ENCODE results near the gene ICAM2.
A peak's percentile ranks its signal among the peaks of the same experiment; 100 is the strongest.
"Not testable (repeated sequence)": the region's sequence is repeated elsewhere in the genome, so short reads cannot be mapped to it uniquely, and the experiment has no call there.

ICAM2 gene

DNA sequence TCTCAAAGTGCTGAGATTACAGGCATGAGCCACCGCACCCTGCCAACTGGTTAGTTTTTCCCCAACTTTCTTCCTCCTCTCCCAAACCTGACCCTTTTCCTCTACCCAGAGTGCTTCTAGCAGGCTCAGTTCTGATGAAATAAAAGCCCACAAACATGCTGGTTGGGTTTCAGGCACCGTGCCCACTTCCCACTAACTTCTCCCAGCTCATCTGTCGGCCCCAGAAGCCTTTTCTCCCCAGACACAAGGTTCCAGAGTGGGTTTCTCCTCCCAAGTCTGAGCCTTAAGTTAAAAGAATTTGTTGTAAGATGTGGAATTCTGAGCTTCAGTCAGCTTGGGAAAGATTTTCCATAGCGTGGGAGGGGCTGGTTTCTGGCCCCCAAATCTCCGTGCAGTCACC is 36.2 kb downstream of the ICAM2 start:
- H3K9ac ChIP-seq: peak overlapping the region in 1 of 11 experiments; percentile 27; a peak in 2 of 22 replicates
- H3K4me1 ChIP-seq: peaks cover 54 to 77% (median 73%) of the 10 kb centered on the region in 10 experiments
- no peaks in the 10 kb centered on the region for H4K20me1 ChIP-seq
- TF ChIP-seq Cebpa-rat (IDR thresholded peaks at IDR 0.05): no peak
- H3K4me2 ChIP-seq: peak overlapping the region; percentile 41 to 94 (median 90); a peak in 20 of 22 replicates
- H3K36me3 ChIP-seq: no peaks in the 10 kb centered on the region
- H3K27ac ChIP-seq: peak overlapping the region in 7 of 11 experiments; percentile 2 to 70 (median 41); a peak in 9 of 22 replicates
- H3K9me3 ChIP-seq (replicated peaks in 1 of 11): peaks cover 10 to 21% (median 19%) of the 10 kb centered on the region in 11 experiments
- no peak overlapping the region for H3K4me3 ChIP-seq
- H3K27me3 ChIP-seq: no peaks in the 10 kb centered on the region

DNA sequence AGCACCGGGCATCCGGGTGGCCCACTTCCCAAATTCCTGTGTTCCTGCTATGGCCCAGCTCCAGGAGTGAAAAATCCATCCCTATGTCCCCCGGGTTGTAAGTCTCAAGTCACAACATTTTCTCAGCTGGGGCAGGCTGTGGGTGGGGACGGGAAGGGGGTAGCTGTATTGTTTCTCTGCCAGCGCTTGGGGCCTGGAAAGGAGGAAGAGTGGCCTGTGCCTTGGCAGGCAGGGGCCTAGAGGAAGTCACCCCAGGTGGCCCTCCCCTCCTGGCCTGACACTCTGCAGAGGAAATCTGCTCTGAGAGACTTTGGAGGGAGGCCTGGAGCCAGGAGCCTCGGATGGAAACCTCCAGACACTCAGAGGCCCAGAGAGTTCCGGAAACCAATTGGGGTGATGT is 37.1 kb downstream of the ICAM2 start:
- H3K4me1 ChIP-seq: peaks cover 54 to 77% (median 73%) of the 10 kb centered on the region in 10 experiments
- H3K4me2 ChIP-seq: peak overlapping the region; percentile 20 to 94 (median 60); a peak in 21 of 22 replicates
- no peaks in the 10 kb centered on the region for H4K20me1 ChIP-seq
- H3K27ac ChIP-seq: peak overlapping the region in 6 of 11 experiments; percentile 21 to 58 (median 44); a peak in 9 of 22 replicates
- no peaks in the 10 kb centered on the region for H3K36me3 ChIP-seq
- H3K9ac ChIP-seq: peak overlapping the region in 3 of 11 experiments; percentile 9 to 42 (median 33); a peak in 5 of 22 replicates
- no peak for TF ChIP-seq Cebpa-rat (IDR thresholded peaks at IDR 0.05)
- peaks cover 10 to 21% (median 19%) of the 10 kb centered on the region in 11 experiments for H3K9me3 ChIP-seq (replicated peaks in 1 of 11)
- H3K27me3 ChIP-seq: no peaks in the 10 kb centered on the region
- H3K4me3 ChIP-seq: no peak overlapping the region

DNA sequence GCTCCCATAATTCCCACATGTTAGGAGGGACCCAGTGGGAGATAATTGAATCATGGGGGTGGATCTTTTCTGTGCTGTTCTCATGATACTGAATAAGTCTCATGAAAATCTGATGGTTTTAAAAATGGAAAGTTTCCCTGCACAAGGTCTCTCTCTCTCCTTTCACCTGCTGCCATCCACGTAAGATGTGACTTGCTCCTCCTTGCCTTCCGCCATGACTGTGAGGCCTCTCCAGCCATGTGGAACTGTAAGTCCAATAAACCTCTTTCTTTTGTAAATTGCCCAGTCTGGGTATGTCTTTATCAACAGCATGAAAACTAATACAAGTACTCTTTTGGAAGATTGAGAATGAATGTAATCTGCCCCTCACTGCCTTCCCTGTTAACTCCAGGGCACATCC is 37.8 kb downstream of the ICAM2 start:
- H3K9ac ChIP-seq: peak overlapping the region in 1 of 11 experiments; percentile 33; a peak in 1 of 22 replicates
- H3K27me3 ChIP-seq, H3K4me3 ChIP-seq, H3K36me3 ChIP-seq, H4K20me1 ChIP-seq: not testable (repeated sequence)
- H3K9me3 ChIP-seq (replicated peaks in 1 of 11): peaks cover 10 to 21% (median 19%) of the 10 kb centered on the region in 11 experiments
- peak overlapping the region in 7 of 11 experiments; percentile 31 to 94 (median 88); a peak in 16 of 22 replicates for H3K4me2 ChIP-seq
- H3K27ac ChIP-seq: peak overlapping the region in 4 of 11 experiments; percentile 25 to 58 (median 44); a peak in 5 of 22 replicates
- peaks cover 49 to 77% (median 72%) of the 10 kb centered on the region in 10 experiments for H3K4me1 ChIP-seq

DNA sequence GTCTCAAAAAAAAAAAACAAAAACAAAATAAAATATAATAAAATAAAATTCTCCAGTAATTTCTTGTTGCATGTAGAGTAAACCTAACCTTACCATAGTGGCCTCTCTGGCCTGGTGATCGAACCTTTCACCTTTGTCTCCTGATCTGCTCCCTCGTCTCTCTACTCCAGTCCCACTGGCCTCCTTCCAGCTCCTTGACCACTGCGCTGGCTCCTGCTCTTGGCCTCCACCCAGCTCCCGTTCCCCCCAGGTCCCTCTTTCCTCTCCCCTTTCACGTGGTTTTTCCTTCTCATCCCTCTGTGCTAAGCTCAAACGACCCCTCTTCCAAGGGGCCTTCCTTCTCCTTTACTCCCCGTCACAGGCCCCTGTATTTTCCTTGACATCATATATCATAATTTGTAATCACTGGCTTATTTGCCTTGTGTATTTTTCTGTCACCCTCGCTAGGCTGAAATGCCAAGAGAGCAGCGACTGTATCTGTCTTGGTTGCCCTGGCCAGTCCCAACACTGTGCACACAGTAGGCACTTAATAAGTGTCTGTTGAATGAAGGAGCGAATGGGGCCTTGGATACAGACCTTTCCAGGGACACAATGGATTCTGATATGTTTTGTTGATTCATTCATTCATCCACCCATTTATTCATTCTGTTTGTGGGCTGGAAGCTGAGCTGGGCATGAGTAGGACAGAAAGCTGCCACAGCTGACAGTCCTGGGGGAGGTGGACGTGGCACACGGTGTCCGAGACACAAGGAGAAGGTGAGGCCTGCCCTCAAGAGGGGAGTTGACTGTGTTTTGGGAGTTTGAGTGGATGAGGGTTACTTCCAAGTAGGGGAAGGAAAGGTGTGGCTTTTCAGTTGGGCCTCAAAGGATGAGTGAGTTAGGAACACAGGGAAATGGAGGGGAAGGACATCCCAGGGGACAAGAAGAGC is 41.9 kb downstream of the ICAM2 start:
- Histone ChIP-seq H3K27me3 (no peaks in the 10 kb centered on the region), H3K4me3 (0 out of 20 replicates have a peak overlapping the region, but pooled peaks of 1 of the 10 experiments have one; percentile 2), H3K9me3 (replicated peaks in 1 of 11) (peaks cover 10 to 21% (median 19%) of the 10 kb centered on the region in 11 experiments), H3K36me3 (no peaks in the 10 kb centered on the region), H4K20me1 (no peaks in the 10 kb centered on the region), H3K27ac (peak overlapping the region in 8 of 11 experiments; percentile 3 to 71 (median 55); a peak in 14 of 22 replicates), H3K4me2 (peak overlapping the region; percentile 11 to 87 (median 77); a peak in 19 of 22 replicates), H3K4me1 (peaks cover 24 to 77% (median 72%) of the 10 kb centered on the region in 10 experiments), H3K9ac (peak overlapping the region in 5 of 11 experiments; percentile 8 to 34 (median 10); a peak in 5 of 22 replicates)
- TF ChIP-seq Cebpa-rat (IDR thresholded peaks at IDR 0.05): no peak

DNA sequence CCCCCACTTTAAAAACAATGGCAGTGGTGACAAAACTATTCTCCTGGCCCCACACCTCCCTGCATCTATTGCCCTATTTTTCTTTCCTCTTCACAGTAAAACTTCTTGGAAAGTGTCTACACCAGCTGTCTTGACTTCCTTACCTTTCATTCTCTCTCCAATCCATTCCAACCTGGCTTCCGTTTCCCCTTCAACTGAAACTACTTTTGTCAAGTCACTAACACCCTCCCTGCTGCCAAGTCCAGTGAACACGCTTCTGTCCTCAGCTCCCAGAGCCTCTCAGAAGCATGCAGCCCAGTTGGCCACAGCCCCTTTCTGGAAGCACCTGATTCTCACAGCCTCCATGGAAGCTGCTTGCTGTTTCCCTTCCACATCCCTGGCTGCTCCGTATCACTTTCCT is 43.7 kb downstream of the ICAM2 start:
- H3K27me3 ChIP-seq: no peaks in the 10 kb centered on the region
- H3K27ac ChIP-seq: no peak overlapping the region
- no peaks in the 10 kb centered on the region for H3K36me3 ChIP-seq
- no peak overlapping the region for H3K4me3 ChIP-seq
- H3K9ac ChIP-seq: no peak overlapping the region
- TF ChIP-seq Cebpa-rat (IDR thresholded peaks at IDR 0.05): no peak
- H4K20me1 ChIP-seq: no peaks in the 10 kb centered on the region
- H3K4me1 ChIP-seq: peaks cover 17 to 72% (median 67%) of the 10 kb centered on the region in 10 experiments
- H3K4me2 ChIP-seq: peak overlapping the region in 8 of 11 experiments; percentile 9 to 82 (median 45); a peak in 16 of 22 replicates
- peaks cover 4 to 7% (median 6%) of the 10 kb centered on the region in 11 experiments for H3K9me3 ChIP-seq (replicated peaks in 1 of 11)

DNA sequence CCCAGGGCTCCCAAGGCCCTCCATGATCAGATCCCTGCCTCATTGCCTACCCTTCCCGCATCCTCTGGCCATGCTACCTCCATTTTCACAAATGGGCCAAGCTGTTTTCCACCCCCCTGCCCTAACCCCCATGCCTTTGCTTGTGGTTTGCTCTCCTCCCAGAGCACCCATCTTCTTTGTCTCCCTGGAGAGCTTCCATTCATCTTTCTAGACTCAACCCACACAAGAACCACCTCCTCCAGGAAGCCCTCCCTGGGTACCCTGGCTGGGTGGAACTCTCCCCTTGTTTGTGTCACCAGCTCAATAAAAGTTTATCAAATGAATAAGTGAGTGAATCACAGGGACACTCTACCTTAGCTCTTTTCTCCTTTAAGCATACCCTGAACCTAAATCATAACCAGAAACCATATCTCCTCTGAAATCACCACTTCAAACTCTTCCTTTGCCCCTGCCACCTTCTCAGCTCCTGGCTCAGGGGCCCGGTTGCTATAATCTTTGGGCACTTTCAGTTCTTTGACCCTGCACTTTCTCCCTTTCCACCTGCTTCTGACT is 44.8 kb downstream of the ICAM2 start:
- H3K27ac ChIP-seq: no peak overlapping the region

DNA sequence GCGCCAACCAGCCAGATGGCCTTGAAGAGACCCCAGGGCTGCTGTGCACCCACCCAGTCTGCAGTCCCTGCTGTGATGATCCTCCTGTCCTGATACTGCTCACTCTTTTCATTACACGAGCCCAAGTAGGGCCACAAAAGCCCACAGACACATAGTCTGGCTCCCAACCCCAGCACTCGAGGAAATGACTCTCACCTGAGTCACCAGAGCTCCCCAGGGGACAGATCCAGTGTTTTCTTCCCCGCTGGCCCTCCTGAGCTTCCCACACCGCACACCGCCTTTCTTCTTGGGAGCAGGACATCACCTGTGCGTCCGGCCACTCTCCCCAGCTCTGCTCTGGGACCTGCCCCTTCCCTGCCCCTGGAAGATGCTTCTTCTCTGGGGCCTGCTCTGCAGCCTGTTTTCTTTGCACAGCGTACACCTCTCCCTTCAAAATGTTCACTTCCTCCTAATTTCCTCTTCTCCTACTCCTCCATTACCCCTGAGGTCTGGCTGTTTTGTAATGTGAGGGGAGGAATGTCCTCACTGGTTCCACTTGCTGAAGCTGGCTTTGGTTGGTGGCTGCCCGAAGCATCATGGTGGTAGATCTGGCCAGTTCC is 45.7 kb downstream of the ICAM2 start:
- no peak for TF ChIP-seq Cebpa-rat (IDR thresholded peaks at IDR 0.05)
- H3K36me3 ChIP-seq: no peaks in the 10 kb centered on the region
- H3K4me2 ChIP-seq: peak overlapping the region; percentile 39 to 85 (median 63)
- H4K20me1 ChIP-seq: no peaks in the 10 kb centered on the region
- H3K9ac ChIP-seq: peak overlapping the region in 1 of 11 experiments; percentile 7; a peak in 2 of 22 replicates
- no peaks in the 10 kb centered on the region for H3K27me3 ChIP-seq
- peaks cover 17 to 66% (median 63%) of the 10 kb centered on the region in 10 experiments for H3K4me1 ChIP-seq
- no peaks in the 10 kb centered on the region for H3K9me3 ChIP-seq (replicated peaks in 1 of 11)
- H3K27ac ChIP-seq: no peak overlapping the region
- no peak overlapping the region for H3K4me3 ChIP-seq

More for the DNA sequence above, 44.8 kb downstream of the ICAM2 start:
- Histone ChIP-seq H3K4me1 (peaks cover 17 to 72% (median 67%) of the 10 kb centered on the region in 10 experiments), H3K27me3 (no peaks in the 10 kb centered on the region), H4K20me1 (no peaks in the 10 kb centered on the region), H3K4me2 (peak overlapping the region in 9 of 11 experiments; percentile 39 to 85 (median 58); a peak in 15 of 22 replicates), H3K9me3 (replicated peaks in 1 of 11) (no peaks in the 10 kb centered on the region), H3K36me3 (no peaks in the 10 kb centered on the region), H3K4me3 (no peak overlapping the region), H3K9ac (no peak overlapping the region)
- TF ChIP-seq Cebpa-rat (IDR thresholded peaks at IDR 0.05): no peak

DNA sequence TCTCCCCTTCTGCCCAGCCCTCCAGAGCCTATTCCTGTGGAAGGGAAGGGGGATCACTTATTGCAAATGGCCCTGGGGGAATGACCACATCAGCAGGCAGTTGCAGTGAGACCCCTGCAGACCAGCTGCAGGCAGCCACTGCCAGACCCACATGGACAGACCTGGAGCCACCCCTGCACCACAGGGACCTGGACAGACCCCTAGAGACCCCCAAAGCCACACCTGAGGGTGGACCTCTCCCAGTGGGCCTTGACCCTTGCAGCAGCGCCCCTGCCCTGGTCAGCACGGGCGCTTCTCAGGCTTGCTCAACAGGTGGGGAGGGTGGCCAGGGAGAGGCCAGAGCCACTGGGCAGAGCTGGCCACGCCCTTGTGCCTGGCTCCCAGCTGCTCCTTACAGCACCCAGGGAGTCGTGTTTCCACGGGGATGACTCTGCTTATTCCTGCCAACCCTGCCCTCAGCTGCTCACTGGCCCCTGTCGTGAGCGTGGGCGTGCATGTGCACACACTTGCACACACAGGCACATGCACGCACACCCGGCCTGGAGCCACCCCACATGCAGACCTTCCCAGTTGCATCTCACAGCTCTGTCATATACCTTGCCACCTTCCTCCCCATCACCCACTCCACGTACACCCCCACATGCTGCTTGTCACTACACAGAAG is 46.4 kb downstream of the ICAM2 start:
- H3K4me1 ChIP-seq: peaks cover 17 to 60% (median 56%) of the 10 kb centered on the region in 10 experiments
- H3K4me3 ChIP-seq: no peak overlapping the region
- H3K36me3 ChIP-seq: no peaks in the 10 kb centered on the region
- no peak overlapping the region for H3K27ac ChIP-seq
- peak overlapping the region in 1 of 11 experiments; percentile 23; a peak in 2 of 22 replicates for H3K9ac ChIP-seq
- TF ChIP-seq Cebpa-rat (IDR thresholded peaks at IDR 0.05): no peak
- no peaks in the 10 kb centered on the region for H3K27me3 ChIP-seq
- H3K4me2 ChIP-seq: peak overlapping the region; percentile 39 to 85 (median 63)
- H4K20me1 ChIP-seq: no peaks in the 10 kb centered on the region
- H3K9me3 ChIP-seq (replicated peaks in 1 of 11): no peaks in the 10 kb centered on the region
